Measurements from ENCODE around the gene ARHGAP33.

The ARHGAP33 gene

GRCh38 chr19:35784503-35785338, 9.4 kb downstream of the ARHGAP33 start:
- ATAC-seq (replicated peaks) (no peak), DNase-seq (no peak)
- H3K4me3 Mint-ChIP-seq = no peak overlapping the region
- H3K36me3 Mint-ChIP-seq = peaks cover 0 to 5% of the 10 kb centered on the region in 2 donors
- H3K27ac Mint-ChIP-seq = no peak overlapping the region
- peaks cover 4% of the 10 kb centered on the region in 2 donors for H3K4me1 Mint-ChIP-seq
- no peaks in the 10 kb centered on the region for H3K9me3 Mint-ChIP-seq
- H3K27me3 Mint-ChIP-seq = no peaks in the 10 kb centered on the region

DNA sequence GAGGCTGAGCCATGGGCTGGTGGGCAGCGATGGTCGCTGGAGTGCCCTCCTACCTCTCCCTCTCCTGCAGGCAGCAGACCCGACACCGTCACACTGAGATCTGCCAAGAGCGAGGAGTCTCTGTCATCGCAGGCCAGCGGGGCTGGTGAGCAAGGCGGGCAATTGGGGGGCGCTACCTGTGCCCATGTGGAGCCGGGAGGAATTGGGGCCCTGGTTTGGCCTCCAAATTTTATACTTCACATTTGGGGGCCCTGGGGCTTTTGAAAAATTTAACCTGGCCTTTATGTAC, 9.9 kb downstream of the ARHGAP33 start:
- DNase-seq (no peak), ATAC-seq (replicated peaks) (no peak)
- Mint-ChIP-seq H3K4me1 (peaks cover 4% of the 10 kb centered on the region in 2 donors), H3K27me3 (no peaks in the 10 kb centered on the region), H3K36me3 (peaks cover 0 to 5% of the 10 kb centered on the region in 2 donors), H3K9me3 (no peaks in the 10 kb centered on the region), H3K27ac (no peak overlapping the region), H3K4me3 (no peak overlapping the region)

GRCh38 chr19:35786299-35787160, 11.2 kb downstream of the ARHGAP33 start:
- no peaks in the 10 kb centered on the region for H3K9me3 Mint-ChIP-seq
- ATAC-seq (replicated peaks) (no peak), DNase-seq (no peak)
- H3K27ac Mint-ChIP-seq = no peak overlapping the region
- H3K27me3 Mint-ChIP-seq = peaks cover 0 to 1% of the 10 kb centered on the region in 2 donors
- H3K36me3 Mint-ChIP-seq = peaks cover 0 to under 1% of the 10 kb centered on the region in 2 donors
- no peak overlapping the region for H3K4me3 Mint-ChIP-seq
- peaks cover 4% of the 10 kb centered on the region in 2 donors for H3K4me1 Mint-ChIP-seq

DNA sequence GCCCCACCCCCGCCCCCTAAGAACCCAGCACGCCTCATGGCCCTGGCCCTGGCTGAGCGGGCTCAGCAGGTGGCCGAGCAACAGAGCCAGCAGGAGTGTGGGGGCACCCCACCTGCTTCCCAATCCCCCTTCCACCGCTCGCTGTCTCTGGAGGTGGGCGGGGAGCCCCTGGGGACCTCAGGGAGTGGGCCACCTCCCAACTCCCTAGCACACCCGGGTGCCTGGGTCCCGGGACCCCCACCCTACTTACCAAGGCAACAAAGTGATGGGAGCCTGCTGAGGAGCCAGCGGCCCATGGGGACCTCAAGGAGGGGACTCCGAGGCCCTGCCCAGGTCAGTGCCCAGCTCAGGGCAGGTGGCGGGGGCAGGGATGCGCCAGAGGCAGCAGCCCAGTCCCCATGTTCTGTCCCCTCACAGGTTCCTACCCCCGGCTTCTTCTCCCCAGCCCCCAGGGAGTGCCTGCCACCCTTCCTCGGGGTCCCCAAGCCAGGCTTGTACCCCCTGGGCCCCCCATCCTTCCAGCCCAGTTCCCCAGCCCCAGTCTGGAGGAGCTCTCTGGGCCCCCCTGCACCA, 11.9 kb downstream of the ARHGAP33 start:
- Mint-ChIP-seq H3K27me3 (peaks cover 1 to 8% of the 10 kb centered on the region in 2 donors), H3K27ac (no peak overlapping the region), H3K4me3 (no peak overlapping the region), H3K4me1 (peaks cover 4% of the 10 kb centered on the region in 2 donors), H3K9me3 (no peaks in the 10 kb centered on the region), H3K36me3 (no peaks in the 10 kb centered on the region)
- no peak for ATAC-seq (replicated peaks)
- DNase-seq = no peak

DNA sequence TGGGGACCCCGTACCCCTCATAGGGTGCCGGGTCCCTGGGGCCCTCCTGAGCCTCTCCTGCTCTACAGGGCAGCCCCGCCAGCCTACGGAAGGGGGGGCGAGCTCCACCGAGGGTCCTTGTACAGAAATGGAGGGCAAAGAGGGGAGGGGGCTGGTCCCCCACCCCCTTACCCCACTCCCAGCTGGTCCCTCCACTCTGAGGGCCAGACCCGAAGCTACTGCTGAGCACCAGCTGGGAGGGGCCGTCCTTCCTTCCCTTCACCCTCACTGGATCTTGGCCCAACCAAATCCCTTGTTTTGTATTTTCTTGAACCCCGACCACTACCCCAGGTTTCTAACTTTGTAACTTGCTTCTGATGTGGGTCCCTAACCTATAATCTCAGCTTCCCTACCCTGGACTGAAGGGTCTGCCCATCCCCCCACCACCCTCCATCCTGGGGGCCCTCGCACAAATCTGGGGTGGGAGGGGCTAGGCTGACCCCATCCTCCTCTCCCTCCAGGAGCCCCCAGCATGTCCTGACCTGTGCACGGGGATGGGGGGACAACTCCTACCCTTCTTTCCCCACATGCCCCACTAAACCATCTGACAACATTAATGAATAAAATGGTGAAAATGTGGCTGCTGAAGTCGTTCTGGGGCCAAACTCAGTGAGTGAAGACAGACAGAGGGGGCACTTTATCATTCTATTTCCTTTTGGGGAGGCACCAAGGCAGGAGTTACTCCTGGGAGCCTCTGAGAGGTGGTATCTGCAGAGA, 13.0 kb downstream of the ARHGAP33 start:
- H3K4me3 Mint-ChIP-seq = no peak overlapping the region
- H3K36me3 Mint-ChIP-seq = no peaks in the 10 kb centered on the region
- H3K27ac Mint-ChIP-seq = no peak overlapping the region
- peaks cover 7 to 15% of the 10 kb centered on the region in 2 donors for H3K27me3 Mint-ChIP-seq
- DNase-seq (no peak), ATAC-seq (replicated peaks) (no peak)
- peaks cover 2% of the 10 kb centered on the region in 2 donors for H3K4me1 Mint-ChIP-seq
- H3K9me3 Mint-ChIP-seq = no peaks in the 10 kb centered on the region

- ATAC-seq (replicated peaks) (no peak), DNase-seq (no peak)
- H3K36me3 Mint-ChIP-seq = no peaks in the 10 kb centered on the region
- peaks cover 0 to 1% of the 10 kb centered on the region in 2 donors for H3K4me1 Mint-ChIP-seq
- no peak overlapping the region for H3K4me3 Mint-ChIP-seq
- no peak overlapping the region for H3K27ac Mint-ChIP-seq
- H3K27me3 Mint-ChIP-seq = peaks cover 11 to 22% of the 10 kb centered on the region in 2 donors
- no peaks in the 10 kb centered on the region for H3K9me3 Mint-ChIP-seq
Measured at GRCh38 chr19:35789195-35789977, 14.0 kb downstream of the ARHGAP33 start.

GRCh38 chr19:35789978-35790944, 14.9 kb downstream of the ARHGAP33 start:
- ATAC-seq (replicated peaks) (no peak), DNase-seq (no peak)
- Mint-ChIP-seq H3K4me3 (no peak overlapping the region), H3K9me3 (no peaks in the 10 kb centered on the region), H3K27me3 (peaks cover 11 to 22% of the 10 kb centered on the region in 2 donors), H3K27ac (no peak overlapping the region), H3K36me3 (no peaks in the 10 kb centered on the region), H3K4me1 (peaks cover 0 to 1% of the 10 kb centered on the region in 2 donors)

DNA sequence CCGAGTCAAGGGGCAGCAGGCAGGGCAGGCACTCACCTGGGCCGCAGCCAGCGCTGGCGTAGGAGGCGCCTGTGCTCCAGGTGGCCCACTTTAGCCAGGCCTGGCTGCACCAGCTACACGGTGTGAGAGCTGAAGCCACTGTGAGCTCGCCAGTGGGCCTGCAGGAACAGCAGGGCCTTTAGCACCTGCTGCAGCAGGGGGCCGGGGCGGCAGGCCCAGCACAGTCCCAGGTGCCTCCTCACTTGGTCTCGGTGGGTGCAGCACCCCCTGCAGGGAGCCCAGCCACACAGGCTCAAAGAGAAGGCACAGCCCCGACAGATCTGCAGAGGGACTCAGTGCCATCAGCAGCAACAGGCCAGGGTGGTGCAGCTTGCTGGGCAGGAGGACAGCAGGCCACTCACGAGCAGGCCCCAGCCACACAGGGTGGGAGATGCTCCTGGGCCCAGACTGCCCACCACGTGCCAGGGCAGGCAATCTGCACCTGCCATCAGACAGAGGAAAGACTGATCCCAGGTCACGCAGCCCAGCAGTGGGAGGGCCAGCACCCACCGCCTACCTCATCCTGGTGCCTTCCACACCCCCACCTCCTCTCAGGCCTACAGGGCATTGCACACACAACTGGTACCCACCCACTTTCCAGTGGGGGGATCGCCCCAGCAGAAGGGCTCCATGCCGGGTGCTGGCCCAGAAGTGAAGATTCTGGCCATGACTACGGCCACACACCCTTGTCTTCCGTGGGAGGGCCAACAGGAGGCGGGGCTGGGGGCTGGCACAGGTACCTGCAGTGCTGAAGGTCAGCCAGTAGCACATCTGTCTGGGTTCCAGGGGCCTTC, 15.8 kb downstream of the ARHGAP33 start:
- H3K27ac Mint-ChIP-seq = no peak overlapping the region
- peaks cover 0 to 1% of the 10 kb centered on the region in 2 donors for H3K4me1 Mint-ChIP-seq
- ATAC-seq (replicated peaks) = peak in 1 of 2 donors; percentile 44
- H3K27me3 Mint-ChIP-seq = peaks cover 15 to 28% of the 10 kb centered on the region in 2 donors
- no peaks in the 10 kb centered on the region for H3K9me3 Mint-ChIP-seq
- H3K36me3 Mint-ChIP-seq = no peaks in the 10 kb centered on the region
- no peak for DNase-seq
- no peak overlapping the region for H3K4me3 Mint-ChIP-seq

- no peak overlapping the region for H3K4me3 Mint-ChIP-seq
- no peak for ATAC-seq (replicated peaks)
- H3K4me1 Mint-ChIP-seq = peaks cover 3 to 4% of the 10 kb centered on the region in 2 donors
Measured at GRCh38 chr19:35791814-35792279, 16.5 kb downstream of the ARHGAP33 start.

GRCh38 chr19:35792312-35792711, 16.9 kb downstream of the ARHGAP33 start:
- no peak overlapping the region for H3K4me3 Mint-ChIP-seq
- peaks cover 26 to 39% of the 10 kb centered on the region in 2 donors for H3K27me3 Mint-ChIP-seq
- H3K4me1 Mint-ChIP-seq = peaks cover 7 to 8% of the 10 kb centered on the region in 2 donors
- no peaks in the 10 kb centered on the region for H3K36me3 Mint-ChIP-seq
- no peak for DNase-seq
- no peak for ATAC-seq (replicated peaks)
- H3K27ac Mint-ChIP-seq = peak overlapping the region; percentile 57
- H3K9me3 Mint-ChIP-seq = no peaks in the 10 kb centered on the region

More at GRCh38 chr19:35791814-35792279, 16.5 kb downstream of the ARHGAP33 start:
- DNase-seq = no peak
- Mint-ChIP-seq H3K9me3 (no peaks in the 10 kb centered on the region), H3K27ac (no peak overlapping the region), H3K36me3 (no peaks in the 10 kb centered on the region), H3K27me3 (peaks cover 21 to 34% of the 10 kb centered on the region in 2 donors)

DNA sequence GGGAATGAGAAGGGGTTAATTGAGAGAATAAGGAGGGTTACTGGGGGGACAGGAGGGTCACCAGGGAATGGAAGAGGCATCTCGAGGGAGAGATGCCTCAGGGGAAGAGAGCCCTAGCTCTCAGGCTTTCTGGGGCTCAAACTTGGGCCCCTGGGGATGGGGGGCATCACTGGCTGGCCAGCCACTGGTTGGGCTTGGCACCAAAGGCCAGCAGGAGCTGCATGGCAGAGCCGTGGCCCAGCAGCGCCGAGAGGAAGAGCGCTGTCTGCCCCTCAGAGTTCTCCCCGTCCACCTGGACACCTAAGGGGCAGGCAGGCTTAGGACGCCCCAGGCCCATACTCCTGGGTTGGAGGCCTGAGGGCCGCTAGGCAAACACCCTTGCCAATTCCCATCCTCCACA, 17.5 kb downstream of the ARHGAP33 start:
- Mint-ChIP-seq H3K27me3 (peaks cover 28 to 44% of the 10 kb centered on the region in 2 donors), H3K9me3 (no peaks in the 10 kb centered on the region), H3K27ac (no peak overlapping the region), H3K4me3 (no peak overlapping the region), H3K4me1 (peaks cover 8 to 11% of the 10 kb centered on the region in 2 donors), H3K36me3 (no peaks in the 10 kb centered on the region)
- DNase-seq = no peak
- no peak for ATAC-seq (replicated peaks)
